HepG2 (cell line): Measurements from ENCODE around the gene CCDC57. TPM values are rescaled to one million over a fixed set of nuclear protein-coding genes. Genes with fewer than 3 reads are reported as not detected.

Source experiments
- ATF2 ChIP-seq: sonication (generic); formaldehyde crosslinking; IDR thresholded peaks from 2 replicates; pipeline ENCODE4 v1.4.0; 2020; ENCODE audit warnings: missing genetic modification reagents
- ATF7-NPFF ChIP-seq: sonication (generic); formaldehyde crosslinking; IDR thresholded peaks from 2 replicates; pipeline ENCODE4 v1.8.1; 2023; ENCODE audit warnings: mild to moderate bottlenecking, low read depth, missing genetic modification reagents, moderate library complexity
- GTF3A ChIP-seq: sonication (generic); formaldehyde crosslinking; conservative IDR thresholded peaks from 2 replicates; pipeline ENCODE4 v1.4.0; 2020; ENCODE audit warnings: mild to moderate bottlenecking, missing genetic modification reagents
- HOXA7 ChIP-seq: sonication (generic); formaldehyde crosslinking; IDR thresholded peaks from 2 replicates; pipeline ENCODE4 v1.8.1; 2022; ENCODE audit warnings: mild to moderate bottlenecking, missing genetic modification reagents, moderate library complexity
- KDM3A ChIP-seq: IDR thresholded peaks from 2 replicates; pipeline ENCODE4 v1.6.1; 2018; ENCODE audit warnings: low read depth, missing compliant biosample characterization
- KDM4B ChIP-seq: sonication (generic); formaldehyde crosslinking; IDR thresholded peaks from 2 replicates; pipeline ENCODE4 v1.4.0; 2020; ENCODE audit warnings: missing genetic modification reagents
- MLX ChIP-seq: IDR thresholded peaks from 2 replicates; pipeline ENCODE4 v1.6.1; 2016
- NFE2L2 ChIP-seq: fragments of 150-350 bp; IDR thresholded peaks from 2 replicates; pipeline ENCODE4 v1.6.1; 2014; ENCODE audit warnings: low read length
- ONECUT2 ChIP-seq: sonication (generic); formaldehyde crosslinking; IDR thresholded peaks from 2 replicates; pipeline ENCODE4 v1.4.0; 2020; ENCODE audit warnings: missing genetic modification reagents
- PAWR ChIP-seq: sonication (generic); formaldehyde crosslinking; IDR thresholded peaks from 2 replicates; pipeline ENCODE4 v1.4.0; 2020; ENCODE audit warnings: missing genetic modification reagents, mild to moderate bottlenecking, borderline replicate concordance
- PLRG1 ChIP-seq: fragments of 450-650 bp; conservative IDR thresholded peaks from 2 replicates; pipeline ENCODE4 v1.6.1; 2016
- SALL2 ChIP-seq: sonication (generic); formaldehyde crosslinking; IDR thresholded peaks from 2 replicates; pipeline ENCODE4 v1.8.1; 2023; ENCODE audit warnings: mild to moderate bottlenecking, missing genetic modification reagents, inconsistent platforms
- TFDP1 ChIP-seq: IDR thresholded peaks from 2 replicates; pipeline ENCODE4 v1.6.1; 2016; ENCODE audit warnings: missing compliant biosample characterization, missing genetic modification reagents, borderline replicate concordance
- ZBTB43 ChIP-seq: sonication (generic); formaldehyde crosslinking; conservative IDR thresholded peaks from 2 replicates; pipeline ENCODE4 v1.4.0; 2020; ENCODE audit warnings: missing genetic modification reagents
- ZKSCAN1 ChIP-seq: fragments of 150-350 bp; IDR thresholded peaks from 2 replicates; pipeline ENCODE4 v1.6.1; 2014; ENCODE audit warnings: low read length
- ZNF142 ChIP-seq: sonication (generic); formaldehyde crosslinking; IDR thresholded peaks from 2 replicates; pipeline ENCODE4 v1.4.0; 2020; ENCODE audit warnings: missing genetic modification reagents
- ZNF224 ChIP-seq: sonication (generic); formaldehyde crosslinking; IDR thresholded peaks from 2 replicates; pipeline ENCODE4 v1.5.0; 2020; ENCODE audit warnings: mild to moderate bottlenecking, missing genetic modification reagents
- ZNF251 ChIP-seq: sonication (generic); formaldehyde crosslinking; IDR thresholded peaks from 2 replicates; pipeline ENCODE4 v1.9.0; 2021; ENCODE audit warnings: mild to moderate bottlenecking, missing genetic modification reagents
- ZNF274 ChIP-seq: sonication (generic); formaldehyde crosslinking; IDR thresholded peaks from 2 replicates; pipeline ENCODE4 v1.5.1; 2020; ENCODE audit warnings: mild to moderate bottlenecking, missing genetic modification reagents
- ZNF3 ChIP-seq: IDR thresholded peaks from 2 replicates; pipeline ENCODE4 v1.7.0; 2017; ENCODE audit warnings: inconsistent platforms
- ZNF343 ChIP-seq: sonication (generic); formaldehyde crosslinking; IDR thresholded peaks from 2 replicates; pipeline ENCODE4 v1.4.0; 2020; ENCODE audit warnings: mild to moderate bottlenecking, missing genetic modification reagents
- ZNF737 ChIP-seq: sonication (generic); formaldehyde crosslinking; IDR thresholded peaks from 2 replicates; pipeline ENCODE4 v1.5.0; 2020; ENCODE audit warnings: missing genetic modification reagents, mild to moderate bottlenecking, borderline replicate concordance
- polyA plus RNA-seq, 8 experiments: library from polyadenylated mRNA; depleted of rRNA in 3 of 8; stranded (reverse) in 7 of 8; unstranded in 1 of 8; fragments of >200 nt; fragmentation: Illumina TruSeq in 4 of 8; extraction: Trizol in 4 of 8; gene quantifications; 2 replicates each; pipeline versions ENCODE4 v1.2.1 to v1.2.3, GENCODE V29; 2011 to 2016; ENCODE audit warnings: low read depth in 4 of 8, missing spikeins in 1 of 8, mixed read lengths in 1 of 8; ENCODE audit not compliant: insufficient read depth in 1 of 8
- total RNA-seq, 5 experiments: library from RNA; depleted of rRNA; stranded (reverse); fragments of >200 nt; fragmentation: Illumina TruSeq; extraction: Trizol; gene quantifications; 2 replicates each; pipeline ENCODE4 v1.2.3, GENCODE V29; 2016; ENCODE audit warnings: low read depth in 1 of 5

Gene CCDC57
- total and polyA plus RNA-seq, 2 of the 13 experiments (the other 11 are each of a cell fraction or from before 2014, with no cell fraction given): 59.3 to 59.9 TPM

GRCh38 chr17:82228278-82228841 lies 15.7 kb upstream of the CCDC57 start (continued):
- TF ChIP-seq ATF2 (CRISPR knock-in tag) (no peak), ZKSCAN1 (no peak), ZNF251 (CRISPR knock-in tag) (no peak), ATF7-NPFF (CRISPR knock-in tag) (peak; percentile 85), ZBTB43 (CRISPR knock-in tag) (no peak), GTF3A (CRISPR knock-in tag) (no peak), ZNF274 (CRISPR knock-in tag) (peak; percentile 87), PLRG1 (no peak), KDM3A (CRISPR knock-in tag) (peak; percentile 53; the same call in 1 of the 2 replicates), KDM4B (CRISPR knock-in tag) (no peak), TFDP1 (CRISPR knock-in tag) (0 out of 2 replicates have a peak, but pooled peaks have one; percentile 33), ZNF737 (CRISPR knock-in tag) (no peak), ZNF224 (CRISPR knock-in tag) (0 out of 2 replicates have a peak, but pooled peaks have one; percentile 64), SALL2 (no peak), PAWR (CRISPR knock-in tag) (no peak), NFE2L2 (no peak), ZNF3 (CRISPR knock-in tag) (no peak), ZNF142 (CRISPR knock-in tag) (no peak; the same call in 1 of the 2 replicates), HOXA7 (CRISPR knock-in tag) (0 out of 2 replicates have a peak, but pooled peaks have one; percentile 26), ONECUT2 (no peak), ZNF343 (CRISPR knock-in tag) (no peak), MLX (CRISPR knock-in tag) (no peak)
